NCI-H1436 treated with DMSO at 0.1 percent for 48 hours (cell line): ENCODE measurements around the gene CHST2.

ENCODE experiments used
- DNase-seq: peaks from one replicate; lab custom pipeline; 2025; lab: John Stamatoyannopoulos, UW

The CHST2 gene

GRCh38 chr3:143099210-143099609 is 20.4 kb upstream of the CHST2 start:
- no peak for DNase-seq

DNA sequence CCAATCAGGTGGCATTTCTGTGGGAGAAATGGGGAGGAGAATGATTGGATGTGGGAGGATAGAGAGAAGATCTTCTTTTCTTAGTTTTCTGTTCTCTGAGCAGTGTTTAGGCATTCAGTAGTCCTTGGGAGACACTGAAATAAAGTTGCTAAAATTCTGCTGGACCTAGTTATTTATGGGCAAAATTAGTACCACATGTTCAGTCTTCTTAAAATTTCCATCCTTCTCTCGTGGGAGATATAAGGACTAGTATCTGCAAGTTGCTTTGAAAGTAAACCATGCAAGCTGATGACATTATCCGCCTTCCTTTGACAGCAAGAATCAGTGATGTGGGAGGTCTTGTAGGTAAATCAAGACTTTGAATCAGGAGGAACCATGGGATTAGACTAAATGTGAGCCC is 19.9 kb upstream of the CHST2 start:
- DNase-seq: no peak

DNA sequence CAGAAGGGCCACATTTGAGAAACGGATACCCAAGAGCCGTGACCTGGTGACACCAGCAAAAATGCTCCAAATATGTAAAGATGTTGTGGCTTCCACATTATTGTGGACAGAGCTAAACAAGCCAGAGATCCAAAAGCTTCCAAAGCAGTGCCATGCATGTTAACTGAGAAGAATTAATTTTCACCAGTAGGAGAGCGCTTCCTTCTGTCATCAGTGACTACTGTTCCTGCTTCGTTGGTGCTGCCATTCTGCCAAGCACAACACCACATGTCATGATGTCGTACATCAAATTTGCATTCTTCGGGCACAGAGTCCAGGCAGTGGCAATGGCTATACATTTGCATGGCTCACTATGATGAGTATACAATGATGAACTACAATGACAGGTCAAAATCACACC is 19.1 kb upstream of the CHST2 start:
- no peak for DNase-seq

DNA sequence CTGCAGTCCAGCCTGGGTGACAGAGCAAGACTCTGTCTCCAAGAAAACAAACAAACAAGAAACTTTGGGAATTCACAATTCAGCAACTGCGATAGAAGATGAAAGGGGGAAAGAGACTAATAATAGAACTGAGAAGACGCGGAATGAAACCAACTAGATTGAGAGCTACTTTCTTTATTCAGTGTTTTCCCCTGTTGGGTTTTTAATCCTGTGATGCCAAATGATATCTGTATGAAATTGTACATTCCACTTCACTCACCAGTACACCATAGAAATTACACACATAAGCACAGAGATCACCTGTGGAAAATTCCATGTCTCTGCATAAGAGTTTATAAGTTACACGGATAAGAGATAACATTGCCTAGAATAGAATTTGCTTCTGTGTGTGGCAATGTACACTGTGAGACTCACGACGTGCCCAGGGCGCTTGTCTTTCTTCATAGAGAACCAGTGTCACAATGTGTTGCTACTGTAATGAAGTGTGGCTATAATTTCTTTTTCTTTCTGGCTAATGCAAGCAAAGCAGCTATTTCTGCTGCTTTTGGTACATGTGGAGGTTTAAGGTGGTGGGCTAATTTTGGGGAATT is 17.7 kb upstream of the CHST2 start:
- DNase-seq: no peak

GRCh38 chr3:143103652-143104051 is 15.9 kb upstream of the CHST2 start:
- DNase-seq: no peak

- no peak for DNase-seq
Measured at GRCh38 chr3:143105170-143105569, 14.4 kb upstream of the CHST2 start.

DNA sequence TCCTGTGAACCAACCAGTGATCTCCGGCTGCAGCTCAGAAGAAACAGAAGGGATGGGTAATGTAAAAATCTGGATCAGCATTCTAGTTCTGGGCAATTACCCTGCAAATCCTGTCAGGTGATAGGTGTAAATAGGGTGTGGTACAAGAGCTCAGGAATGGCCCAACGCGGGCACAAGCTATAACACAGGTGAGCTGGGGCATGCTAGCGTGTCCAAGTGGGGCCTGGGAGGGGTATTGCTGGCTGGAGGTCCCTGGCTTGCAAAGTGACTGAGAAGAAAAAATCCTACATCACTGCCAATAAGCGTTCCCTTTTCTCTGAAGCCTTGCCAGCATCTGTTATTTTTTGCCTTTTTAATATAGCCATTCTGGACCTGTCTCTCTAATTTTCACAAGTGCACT is 9.7 kb upstream of the CHST2 start:
- no peak for DNase-seq

- no peak for DNase-seq
Measured at GRCh38 chr3:143110371-143110770, 9.2 kb upstream of the CHST2 start.

GRCh38 chr3:143118630-143119008 is 952 bp upstream of the CHST2 start:
- no peak for DNase-seq

- no peak for DNase-seq
Measured at GRCh38 chr3:143119974-143120715, 574 bp downstream of the CHST2 start.

DNA sequence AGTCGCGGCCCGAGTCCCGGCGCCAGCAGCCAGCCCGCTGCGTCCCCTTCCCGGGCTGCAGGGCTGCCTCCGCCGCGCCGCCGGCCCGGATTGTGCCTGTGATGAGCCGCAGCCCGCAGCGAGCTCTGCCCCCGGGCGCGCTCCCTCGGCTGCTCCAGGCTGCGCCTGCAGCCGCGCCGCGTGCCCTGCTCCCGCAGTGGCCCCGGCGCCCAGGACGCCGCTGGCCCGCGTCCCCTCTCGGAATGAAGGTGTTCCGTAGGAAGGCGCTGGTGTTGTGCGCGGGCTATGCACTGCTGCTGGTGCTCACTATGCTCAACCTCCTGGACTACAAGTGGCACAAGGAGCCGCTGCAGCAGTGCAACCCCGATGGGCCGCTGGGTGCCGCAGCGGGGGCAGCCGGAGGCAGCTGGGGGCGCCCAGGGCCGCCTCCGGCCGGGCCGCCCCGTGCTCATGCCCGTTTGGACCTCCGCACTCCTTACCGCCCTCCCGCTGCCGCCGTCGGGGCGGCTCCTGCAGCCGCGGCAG is 1.2 kb downstream of the CHST2 start:
- DNase-seq: no peak

GRCh38 chr3:143121241-143122088 is 1.9 kb downstream of the CHST2 start:
- no peak for DNase-seq

- no peak for DNase-seq
Measured at GRCh38 chr3:143122089-143122430, 2.5 kb downstream of the CHST2 start.

- no peak for DNase-seq
Measured at GRCh38 chr3:143122608-143123352, 3.2 kb downstream of the CHST2 start.

GRCh38 chr3:143123353-143123984 is 3.9 kb downstream of the CHST2 start:
- no peak for DNase-seq

- no peak for DNase-seq
Measured at GRCh38 chr3:143124601-143125520, 5.3 kb downstream of the CHST2 start.

- no peak for DNase-seq
Measured at GRCh38 chr3:143127801-143128200, 8.2 kb downstream of the CHST2 start.

GRCh38 chr3:143128227-143128955 is 8.8 kb downstream of the CHST2 start:
- no peak for DNase-seq

- no peak for DNase-seq
Measured at GRCh38 chr3:143132246-143132980, 12.8 kb downstream of the CHST2 start.
